Loucy (cell line): Measurements from ENCODE around the gene ALK.

Source experiments
- H2AFZ ChIP-seq: fragments of 200-600 bp; sonication (generic); 2 replicates; pipeline ENCODE4 v1.6.0; 2016; ENCODE audit warnings: antibody characterized with exemption, mild to moderate bottlenecking, low read length, moderate library complexity
- H3F3A ChIP-seq: fragments of 200-600 bp; 2 replicates; pipeline ENCODE4 v1.6.0; 2016; ENCODE audit warnings: antibody characterized with exemption, low read depth, mild to moderate bottlenecking
- H3K27me3 ChIP-seq: fragments of 200-600 bp; sonication (generic); 2 replicates; pipeline ENCODE4 v1.6.1; 2014; ENCODE audit warnings: low read length, mild to moderate bottlenecking; ENCODE audit not compliant: insufficient read depth, poor library complexity, severe bottlenecking
- H3K36me3 ChIP-seq: fragments of 200-600 bp; sonication (generic); 2 replicates; pipeline ENCODE4 v1.6.1; 2016; ENCODE audit warnings: low read length; ENCODE audit not compliant: insufficient read depth
- H3K4me1 ChIP-seq: fragments of 200-600 bp; sonication (generic); 2 replicates; pipeline ENCODE4 v1.5.1; 2014; ENCODE audit warnings: low read length, mild to moderate bottlenecking; ENCODE audit not compliant: insufficient read depth, poor library complexity, severe bottlenecking
- H3K4me2 ChIP-seq: fragments of 200-600 bp; sonication (generic); 2 replicates; pipeline ENCODE4 v1.6.0; 2014; ENCODE audit warnings: antibody characterized with exemption, low read length, low read depth, mild to moderate bottlenecking; ENCODE audit not compliant: poor library complexity, severe bottlenecking
- H3K4me3 ChIP-seq: fragments of 200-600 bp; sonication (generic); 2 replicates; pipeline ENCODE4 v1.5.1; 2014; ENCODE audit warnings: low read length, mild to moderate bottlenecking, mixed read lengths; ENCODE audit not compliant: poor library complexity, severe bottlenecking
- H3K79me2 ChIP-seq: fragments of 200-600 bp; sonication (generic); 2 replicates; pipeline ENCODE4 v1.6.1; 2014; ENCODE audit warnings: low read length; ENCODE audit not compliant: insufficient read depth
- H3K9ac ChIP-seq: fragments of 200-600 bp; sonication (generic); 2 replicates; pipeline ENCODE4 v1.6.0; 2014; ENCODE audit warnings: mild to moderate bottlenecking, low read depth, low read length, moderate library complexity; ENCODE audit not compliant: poor library complexity, severe bottlenecking
- H3K9me2 ChIP-seq: fragments of 200-600 bp; sonication (generic); replicated peaks from 2 replicates; pipeline ENCODE4 v1.6.1; 2016; ENCODE audit warnings: low read depth, low read length, mixed read lengths
- H3K9me3 ChIP-seq: fragments of 200-600 bp; sonication (generic); 2 replicates; pipeline ENCODE4 v1.6.1; 2014; ENCODE audit warnings: mild to moderate bottlenecking, antibody characterized with exemption, low read length, low read depth; ENCODE audit not compliant: insufficient read depth
- H4K20me1 ChIP-seq: fragments of 200-600 bp; sonication (generic); 2 replicates; pipeline ENCODE4 v1.6.0; 2014; ENCODE audit warnings: antibody characterized with exemption, low read length, mild to moderate bottlenecking; ENCODE audit not compliant: insufficient read depth, poor library complexity, severe bottlenecking
- EZH2phosphoT487 ChIP-seq: fragments of 200-600 bp; IDR thresholded peaks from 2 replicates; pipeline ENCODE4 v1.6.1; 2018; ENCODE audit warnings: antibody characterized with exemption, mild to moderate bottlenecking, moderate library complexity, borderline replicate concordance
- TF ChIP-seq, protein P1 (sequence below): fragments of 200-600 bp; sonication (generic); conservative IDR thresholded peaks from 2 replicates; pipeline ENCODE4 v1.5.1; 2014; ENCODE audit warnings: mild to moderate bottlenecking, antibody characterized with exemption, low read length

The ALK gene

GRCh38 chr2:29782549-29783458, 138.6 kb downstream of the ALK start:
- H3K9me3 ChIP-seq, result no peaks in the 10 kb centered on the region
- TF ChIP-seq EZH2phosphoT487, result no peak
- H3K36me3 ChIP-seq, result no peaks in the 10 kb centered on the region
- H3K9ac ChIP-seq, result no peak overlapping the region
- H3F3A ChIP-seq, result no peaks in the 10 kb centered on the region
- H3K9me2 ChIP-seq, result no peaks in the 10 kb centered on the region
- H2AFZ ChIP-seq, result no peak overlapping the region
- H3K4me2 ChIP-seq, result no peak overlapping the region
- H3K4me1 ChIP-seq, result no peaks in the 10 kb centered on the region
- no peaks in the 10 kb centered on the region for H3K27me3 ChIP-seq
- no peaks in the 10 kb centered on the region for H4K20me1 ChIP-seq
- no peaks in the 10 kb centered on the region for H3K79me2 ChIP-seq
- H3K4me3 ChIP-seq, result no peak overlapping the region

DNA sequence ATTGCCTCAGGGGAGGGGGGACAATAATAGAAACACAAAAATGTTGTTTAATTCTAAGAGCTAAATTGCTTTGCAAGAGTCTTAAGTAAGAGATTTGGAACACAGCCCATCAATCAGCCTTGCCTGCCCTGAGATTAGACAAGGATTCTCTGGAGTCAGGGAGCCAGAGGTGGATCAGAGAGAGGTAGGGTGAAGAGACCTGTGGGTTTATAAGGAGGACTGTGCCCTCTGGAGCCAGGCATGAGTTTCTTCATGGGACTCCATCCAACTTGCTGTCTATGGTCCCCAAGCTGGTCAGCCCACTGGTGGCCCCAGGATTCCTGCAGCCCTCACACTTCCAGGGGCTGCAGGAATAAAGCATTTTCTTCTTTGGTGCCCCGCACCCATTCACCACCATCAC, 139.3 kb downstream of the ALK start:
- Histone ChIP-seq H3K9me3 (no peaks in the 10 kb centered on the region), H2AFZ (no peak overlapping the region), H3K27me3 (no peaks in the 10 kb centered on the region), H3F3A (no peaks in the 10 kb centered on the region), H3K9me2 (no peaks in the 10 kb centered on the region), H3K36me3 (no peaks in the 10 kb centered on the region), H4K20me1 (no peaks in the 10 kb centered on the region), H3K4me1 (no peaks in the 10 kb centered on the region), H3K9ac (no peak overlapping the region), H3K79me2 (no peaks in the 10 kb centered on the region), H3K4me2 (no peak overlapping the region), H3K4me3 (no peak overlapping the region)
- TF ChIP-seq, protein P1, sequence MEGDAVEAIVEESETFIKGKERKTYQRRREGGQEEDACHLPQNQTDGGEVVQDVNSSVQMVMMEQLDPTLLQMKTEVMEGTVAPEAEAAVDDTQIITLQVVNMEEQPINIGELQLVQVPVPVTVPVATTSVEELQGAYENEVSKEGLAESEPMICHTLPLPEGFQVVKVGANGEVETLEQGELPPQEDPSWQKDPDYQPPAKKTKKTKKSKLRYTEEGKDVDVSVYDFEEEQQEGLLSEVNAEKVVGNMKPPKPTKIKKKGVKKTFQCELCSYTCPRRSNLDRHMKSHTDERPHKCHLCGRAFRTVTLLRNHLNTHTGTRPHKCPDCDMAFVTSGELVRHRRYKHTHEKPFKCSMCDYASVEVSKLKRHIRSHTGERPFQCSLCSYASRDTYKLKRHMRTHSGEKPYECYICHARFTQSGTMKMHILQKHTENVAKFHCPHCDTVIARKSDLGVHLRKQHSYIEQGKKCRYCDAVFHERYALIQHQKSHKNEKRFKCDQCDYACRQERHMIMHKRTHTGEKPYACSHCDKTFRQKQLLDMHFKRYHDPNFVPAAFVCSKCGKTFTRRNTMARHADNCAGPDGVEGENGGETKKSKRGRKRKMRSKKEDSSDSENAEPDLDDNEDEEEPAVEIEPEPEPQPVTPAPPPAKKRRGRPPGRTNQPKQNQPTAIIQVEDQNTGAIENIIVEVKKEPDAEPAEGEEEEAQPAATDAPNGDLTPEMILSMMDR, result no peak
- no peak for TF ChIP-seq EZH2phosphoT487

- Histone ChIP-seq H4K20me1 (no peaks in the 10 kb centered on the region), H3K4me1 (no peaks in the 10 kb centered on the region), H3F3A (no peaks in the 10 kb centered on the region), H3K9ac (no peak overlapping the region), H2AFZ (no peak overlapping the region), H3K9me2 (no peaks in the 10 kb centered on the region), H3K4me3 (no peak overlapping the region), H3K27me3 (no peaks in the 10 kb centered on the region), H3K79me2 (no peaks in the 10 kb centered on the region), H3K9me3 (no peaks in the 10 kb centered on the region), H3K36me3 (no peaks in the 10 kb centered on the region), H3K4me2 (no peak overlapping the region)
- no peak for TF ChIP-seq EZH2phosphoT487
- TF ChIP-seq, protein P1, result no peak
These were observed 140.5 kb downstream of the ALK start for GRCh38 chr2:29780906-29781305.
